ENCODE results near the gene CECR2.
"Not testable (repeated sequence)": the region's sequence is repeated elsewhere in the genome, so short reads cannot be mapped to it uniquely, and the experiment has no call there.

Gene CECR2

DNA sequence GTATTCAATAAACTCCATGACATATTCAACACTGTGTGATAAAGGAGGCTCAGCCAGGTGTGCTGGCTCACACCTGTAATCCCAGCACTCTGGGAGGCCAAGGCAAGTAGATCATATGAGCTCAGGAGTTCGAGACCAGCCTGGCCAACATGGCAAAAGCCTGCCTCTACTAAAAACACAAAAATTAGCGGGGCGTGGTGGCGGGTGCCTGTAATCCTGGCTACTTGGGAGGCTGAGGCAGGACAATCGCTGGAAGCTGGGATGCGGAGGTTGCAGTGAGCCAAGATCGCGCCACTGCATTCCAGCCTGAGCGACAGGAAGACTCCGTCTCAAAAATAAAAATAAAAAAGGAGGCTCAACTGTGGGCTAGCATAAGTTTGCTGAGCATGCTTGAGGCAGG lies 189.9 kb downstream of the CECR2 start:
- Histone ChIP-seq H3F3A (ENCODE audit: control insufficient read depth, insufficient read depth) (no peaks in the 10 kb centered on the region), H3K36me3 (ENCODE audit: control insufficient read depth, low read length) (no peaks in the 10 kb centered on the region), H3K4me3 (ENCODE audit: low read length) (no peak overlapping the region), H3K4me2 (ENCODE audit: low read length) (0 out of 2 replicates have a peak overlapping the region, but pooled peaks have one; percentile 22), H3K4me1 (ENCODE audit: control insufficient read depth, low read length) (peaks cover 27% of the 10 kb centered on the region), H3K27me3 (ENCODE audit: control insufficient read depth, low read length) (no peaks in the 10 kb centered on the region), H4K20me1 (ENCODE audit: control insufficient read depth, insufficient read depth, low read depth, low read length) (no peaks in the 10 kb centered on the region), H3K79me2 (ENCODE audit: control insufficient read depth, low read length) (no peaks in the 10 kb centered on the region), H3K27ac (ENCODE audit: low read depth, low read length) (no peak overlapping the region), H3K9me2 (replicated peaks; ENCODE audit: control insufficient read depth, low read length) (no peaks in the 10 kb centered on the region), H3K9me3 (ENCODE audit: control insufficient read depth, insufficient read depth, low read length) (no peaks in the 10 kb centered on the region)
- TF ChIP-seq, protein P1, sequence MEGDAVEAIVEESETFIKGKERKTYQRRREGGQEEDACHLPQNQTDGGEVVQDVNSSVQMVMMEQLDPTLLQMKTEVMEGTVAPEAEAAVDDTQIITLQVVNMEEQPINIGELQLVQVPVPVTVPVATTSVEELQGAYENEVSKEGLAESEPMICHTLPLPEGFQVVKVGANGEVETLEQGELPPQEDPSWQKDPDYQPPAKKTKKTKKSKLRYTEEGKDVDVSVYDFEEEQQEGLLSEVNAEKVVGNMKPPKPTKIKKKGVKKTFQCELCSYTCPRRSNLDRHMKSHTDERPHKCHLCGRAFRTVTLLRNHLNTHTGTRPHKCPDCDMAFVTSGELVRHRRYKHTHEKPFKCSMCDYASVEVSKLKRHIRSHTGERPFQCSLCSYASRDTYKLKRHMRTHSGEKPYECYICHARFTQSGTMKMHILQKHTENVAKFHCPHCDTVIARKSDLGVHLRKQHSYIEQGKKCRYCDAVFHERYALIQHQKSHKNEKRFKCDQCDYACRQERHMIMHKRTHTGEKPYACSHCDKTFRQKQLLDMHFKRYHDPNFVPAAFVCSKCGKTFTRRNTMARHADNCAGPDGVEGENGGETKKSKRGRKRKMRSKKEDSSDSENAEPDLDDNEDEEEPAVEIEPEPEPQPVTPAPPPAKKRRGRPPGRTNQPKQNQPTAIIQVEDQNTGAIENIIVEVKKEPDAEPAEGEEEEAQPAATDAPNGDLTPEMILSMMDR (IDR thresholded peaks at IDR 0.05; ENCODE audit: low read depth, low read length, poor library complexity, severe bottlenecking): no peak
- TF ChIP-seq EZH2phosphoT487 (IDR thresholded peaks at IDR 0.05; ENCODE audit: borderline replicate concordance, low read length): no peak

DNA sequence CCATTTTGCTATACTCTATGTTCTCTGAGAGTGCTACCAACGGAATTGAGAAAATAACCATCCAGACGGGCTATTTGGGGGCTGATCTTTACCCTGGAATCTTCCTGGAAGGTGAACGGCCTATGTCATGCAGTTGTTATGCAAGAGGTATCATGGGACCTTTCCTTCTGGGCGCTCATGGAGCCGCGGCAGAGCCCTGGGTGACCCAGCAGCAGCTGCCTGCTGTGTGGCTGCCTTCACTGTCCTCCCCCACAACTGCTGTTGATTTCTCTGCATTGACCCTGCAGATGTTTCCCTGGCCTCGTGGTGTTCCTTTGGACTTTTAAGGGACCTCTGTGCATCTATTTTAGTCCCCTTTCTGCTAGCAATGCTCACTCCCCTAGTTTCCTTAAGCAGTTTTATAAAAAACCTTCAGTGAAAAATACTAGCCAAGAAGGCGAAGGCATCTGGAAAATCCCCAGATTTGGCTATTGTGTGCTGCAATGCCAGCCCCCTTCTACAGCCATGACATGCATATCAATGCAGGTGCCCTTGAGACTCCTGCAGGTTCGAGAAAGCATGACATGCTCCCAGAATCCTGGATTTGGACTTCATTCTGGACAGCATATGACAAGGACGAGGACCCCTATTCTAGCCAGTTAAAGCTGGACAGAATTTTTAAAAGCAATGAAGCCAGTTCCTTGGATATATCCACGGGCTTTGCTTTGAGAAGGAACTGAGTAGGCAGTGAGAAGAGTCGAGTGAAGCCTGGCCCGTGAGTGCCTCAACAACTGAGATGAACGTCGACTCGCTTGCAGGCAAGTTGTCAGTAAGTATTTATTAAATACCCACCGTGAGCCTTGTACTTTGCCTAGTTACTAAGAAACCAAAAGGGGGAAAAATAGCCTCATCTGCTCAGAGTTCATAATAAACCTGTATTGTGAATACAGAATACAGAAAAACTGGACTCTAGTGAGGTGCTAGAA lies 193.9 kb downstream of the CECR2 start, which contains the start of gene SLC25A18:
SLC25A18 (plus strand) TSS at position 593 of the 965 bp plus-strand sequence. CDS start 16,447 bp downstream, outside the sequence.
- no peaks in the 10 kb centered on the region for H3K79me2 ChIP-seq (ENCODE audit: control insufficient read depth, low read length)
- TF ChIP-seq, protein P1 (IDR thresholded peaks at IDR 0.05; ENCODE audit: low read depth, low read length, poor library complexity, severe bottlenecking): no peak
- no peak for TF ChIP-seq EZH2phosphoT487 (IDR thresholded peaks at IDR 0.05; ENCODE audit: borderline replicate concordance, low read length)
- no peaks in the 10 kb centered on the region for H3K27me3 ChIP-seq (ENCODE audit: control insufficient read depth, low read length)
- no peaks in the 10 kb centered on the region for H3K9me3 ChIP-seq (ENCODE audit: control insufficient read depth, insufficient read depth, low read length)
- H3K9me2 ChIP-seq (replicated peaks; ENCODE audit: control insufficient read depth, low read length): no peaks in the 10 kb centered on the region
- H3F3A ChIP-seq (ENCODE audit: control insufficient read depth, insufficient read depth): no peaks in the 10 kb centered on the region
- H3K4me1 ChIP-seq (ENCODE audit: control insufficient read depth, low read length): peaks cover 31% of the 10 kb centered on the region
- H4K20me1 ChIP-seq (ENCODE audit: control insufficient read depth, insufficient read depth, low read depth, low read length): no peaks in the 10 kb centered on the region
- no peaks in the 10 kb centered on the region for H3K36me3 ChIP-seq (ENCODE audit: control insufficient read depth, low read length)
- H3K27ac ChIP-seq (ENCODE audit: low read depth, low read length): no peak within 1 kb of the TSS
- no peak within 1 kb of the TSS for H3K4me2 ChIP-seq (ENCODE audit: low read length)
- H3K4me3 ChIP-seq (ENCODE audit: low read length): no peak within 1 kb of the TSS

DNA sequence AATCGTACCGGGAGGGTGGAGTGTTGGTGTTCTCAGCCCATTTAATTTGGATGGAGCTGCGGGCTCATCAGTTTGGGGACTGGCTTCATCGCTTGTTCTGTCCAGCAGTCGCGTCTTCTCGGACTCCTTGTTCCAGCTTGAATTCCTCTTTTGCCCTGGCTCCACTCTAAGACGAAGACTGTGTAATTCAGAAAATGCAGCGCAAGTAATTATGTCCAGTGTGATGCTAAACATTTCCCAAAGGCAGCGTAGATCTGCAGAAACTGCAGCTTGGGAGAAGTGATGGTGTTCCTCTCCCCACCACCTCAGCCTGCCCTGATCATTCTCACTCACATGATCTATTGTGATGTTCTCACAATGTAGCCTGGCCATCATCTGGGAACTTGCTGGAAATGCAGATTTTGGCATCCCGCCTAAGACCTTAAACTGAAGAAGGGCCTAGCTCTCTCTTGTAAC lies 194.7 kb downstream of the CECR2 start:
- Histone ChIP-seq H3K4me1 (ENCODE audit: control insufficient read depth, low read length) (peaks cover 24% of the 10 kb centered on the region), H3K4me2 (ENCODE audit: low read length) (no peak overlapping the region), H3K4me3 (ENCODE audit: low read length) (no peak overlapping the region), H3K27me3 (ENCODE audit: control insufficient read depth, low read length) (no peaks in the 10 kb centered on the region), H3K9me3 (ENCODE audit: control insufficient read depth, insufficient read depth, low read length) (no peaks in the 10 kb centered on the region), H3K79me2 (ENCODE audit: control insufficient read depth, low read length) (no peaks in the 10 kb centered on the region), H3F3A (ENCODE audit: control insufficient read depth, insufficient read depth) (no peaks in the 10 kb centered on the region), H3K36me3 (ENCODE audit: control insufficient read depth, low read length) (no peaks in the 10 kb centered on the region), H4K20me1 (ENCODE audit: control insufficient read depth, insufficient read depth, low read depth, low read length) (no peaks in the 10 kb centered on the region), H3K27ac (ENCODE audit: low read depth, low read length) (no peak overlapping the region), H3K9me2 (replicated peaks; ENCODE audit: control insufficient read depth, low read length) (no peaks in the 10 kb centered on the region)
- TF ChIP-seq, protein P1 (IDR thresholded peaks at IDR 0.05; ENCODE audit: low read depth, low read length, poor library complexity, severe bottlenecking): no peak
- no peak for TF ChIP-seq EZH2phosphoT487 (IDR thresholded peaks at IDR 0.05; ENCODE audit: borderline replicate concordance, low read length)

DNA sequence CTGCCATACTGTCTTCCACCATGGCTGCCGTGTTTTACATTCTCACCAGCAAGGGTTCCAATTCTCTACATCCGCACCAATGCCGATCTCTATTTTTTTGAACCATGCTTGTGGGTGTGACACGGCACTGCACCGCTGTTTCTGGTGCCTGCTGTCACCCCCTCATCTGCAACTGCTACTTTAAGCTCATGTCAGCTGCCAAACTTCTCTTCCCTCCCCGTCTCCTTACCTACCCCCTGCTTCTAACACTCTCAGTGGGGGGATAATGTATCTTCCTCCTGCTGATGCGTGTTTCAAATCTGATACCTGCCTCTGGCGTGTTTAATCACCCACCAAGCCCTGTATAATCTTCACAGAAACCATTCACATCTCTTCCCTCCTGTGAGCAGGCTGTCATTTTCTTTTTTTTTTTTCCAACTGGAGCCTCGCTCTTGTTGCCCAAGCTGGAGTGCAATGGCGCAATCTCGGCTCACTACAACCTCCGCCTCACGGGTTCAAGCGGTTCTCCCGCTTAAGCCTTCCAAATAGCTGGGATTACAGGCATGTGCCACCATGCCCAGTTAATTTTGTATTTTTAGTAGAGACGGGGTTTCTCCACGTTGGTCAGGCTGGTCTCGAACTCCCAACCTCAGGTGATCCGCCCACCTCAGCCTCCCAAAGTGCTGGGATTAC lies 196.9 kb downstream of the CECR2 start:
- H3K9me3 ChIP-seq (ENCODE audit: control insufficient read depth, insufficient read depth, low read length); H3K79me2 ChIP-seq (ENCODE audit: control insufficient read depth, low read length); H3F3A ChIP-seq (ENCODE audit: control insufficient read depth, insufficient read depth); H3K4me3 ChIP-seq (ENCODE audit: low read length); H4K20me1 ChIP-seq (ENCODE audit: control insufficient read depth, insufficient read depth, low read depth, low read length); H3K36me3 ChIP-seq (ENCODE audit: control insufficient read depth, low read length); H3K27me3 ChIP-seq (ENCODE audit: control insufficient read depth, low read length); H3K9me2 ChIP-seq (replicated peaks; ENCODE audit: control insufficient read depth, low read length); H3K4me2 ChIP-seq (ENCODE audit: low read length); H3K27ac ChIP-seq (ENCODE audit: low read depth, low read length): not testable (repeated sequence)
- H3K4me1 ChIP-seq (ENCODE audit: control insufficient read depth, low read length): peaks cover 22% of the 10 kb centered on the region

All from DOHH2 (cell line).